HG02981 (cell line): ENCODE data around the gene FUT1.

Experiments
- ATAC-seq: cut with Tn5 transposase; IDR thresholded peaks from one replicate; pipeline ENCODE4 v1.9.1; 2021; ENCODE audit warnings: mild to moderate bottlenecking, moderate library complexity; ENCODE audit not compliant: unreplicated experiment

The FUT1 gene

GRCh38 chr19:48741129-48741999, 11.1 kb downstream of the FUT1 start:
- no peak for ATAC-seq

DNA sequence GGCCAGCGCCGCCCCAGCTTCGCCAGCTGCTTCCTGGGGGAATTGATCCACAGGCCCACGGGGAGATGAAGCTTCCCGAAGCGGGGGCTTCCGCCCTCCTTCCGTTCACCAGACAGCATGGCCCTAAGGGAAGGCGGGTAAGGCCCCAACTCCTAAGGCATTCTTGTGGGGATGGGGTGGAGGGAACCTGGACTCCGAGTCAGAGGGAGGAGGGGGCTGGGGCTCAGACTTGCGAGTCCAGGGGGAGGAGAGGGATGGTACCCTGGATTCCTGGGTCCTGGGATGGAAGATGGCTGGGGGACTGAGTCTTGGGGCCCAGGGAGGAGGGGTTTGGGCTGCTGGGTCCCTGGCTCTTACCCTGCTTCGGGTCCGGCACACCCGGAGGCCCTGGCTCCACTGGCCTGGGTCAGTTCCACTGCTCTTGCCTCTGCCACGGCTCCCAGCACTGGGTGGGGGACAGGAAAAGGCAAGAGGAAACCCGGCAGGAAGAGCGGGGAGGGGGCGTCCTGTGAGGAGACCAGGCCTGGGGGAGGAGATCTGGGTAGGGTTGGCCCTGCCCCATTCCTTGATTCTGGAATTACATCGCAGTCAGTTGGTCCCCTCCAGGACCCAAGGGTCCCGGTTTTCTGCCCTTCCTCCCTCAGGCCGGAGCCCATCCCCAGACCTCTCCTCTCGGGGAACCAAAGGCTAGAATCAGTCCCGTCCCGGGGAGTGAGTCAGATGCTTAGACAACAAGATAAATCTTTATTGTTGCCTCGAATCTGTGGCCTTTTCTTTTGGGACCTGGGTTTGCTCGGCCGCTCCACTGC, 12.1 kb downstream of the FUT1 start, which contains the start of gene RASIP1:
Gene RASIP1 (minus strand): TSS at position 447 of the 809 bp plus-strand sequence. CDS start 328 bp downstream, at position 119.
- ATAC-seq = no peak

GRCh38 chr19:48739404-48740163, 12.9 kb downstream of the FUT1 start:
- no peak for ATAC-seq

- ATAC-seq = peak; percentile 71
Observed at GRCh38 chr19:48738557-48739403, 13.7 kb downstream of the FUT1 start.

- ATAC-seq = no peak
Observed at GRCh38 chr19:48737360-48737998, 15.0 kb downstream of the FUT1 start.

DNA sequence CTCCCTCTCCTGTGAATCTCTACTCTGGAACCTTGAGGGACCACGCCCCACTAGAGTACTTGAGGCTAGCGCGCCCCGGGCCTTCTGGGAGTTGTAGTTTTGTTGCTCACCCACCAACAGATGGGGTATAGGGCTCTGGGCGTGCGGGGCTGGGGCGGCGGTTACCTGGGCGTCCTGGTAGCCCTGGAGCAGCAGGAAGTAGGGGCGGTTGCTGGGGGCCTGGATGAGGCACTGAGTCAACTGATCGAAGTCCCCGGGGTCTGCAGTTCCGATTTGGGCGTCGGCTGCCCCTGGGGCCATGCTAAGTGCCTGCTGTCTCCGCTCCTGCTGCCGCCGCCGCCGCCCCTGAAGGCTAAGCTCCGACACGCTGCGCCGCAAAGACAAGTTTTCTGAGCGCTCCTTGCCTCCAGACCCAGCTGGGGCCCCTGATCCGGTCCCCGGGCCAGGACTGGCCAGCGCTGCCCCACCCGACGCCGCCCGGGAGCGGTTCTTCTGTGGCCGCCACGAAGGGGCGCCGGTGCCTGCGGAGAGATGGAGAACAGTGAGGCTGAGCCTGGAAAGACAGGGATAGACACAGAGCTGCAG, 17.3 kb downstream of the FUT1 start:
- no peak for ATAC-seq

DNA sequence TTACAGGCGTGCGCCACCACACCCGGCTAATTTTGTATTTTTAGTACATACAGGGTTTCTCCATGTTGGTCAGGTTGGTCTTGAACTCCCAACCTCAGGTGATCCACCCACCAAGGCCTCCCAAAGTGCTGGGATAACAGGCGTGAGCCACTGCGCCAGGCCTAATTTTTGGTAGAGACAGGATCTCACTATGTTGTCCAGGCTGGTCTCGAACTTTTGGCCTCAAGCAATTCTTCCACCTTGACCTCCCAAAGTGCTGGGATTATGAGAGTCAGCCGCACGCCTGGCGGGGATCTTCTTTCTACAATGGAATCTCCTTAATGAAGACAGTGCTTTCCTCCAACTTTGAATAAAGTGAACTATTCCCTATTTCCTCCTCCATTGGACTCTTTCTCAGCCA, 17.8 kb downstream of the FUT1 start:
- no peak for ATAC-seq

GRCh38 chr19:48731452-48731851, 21.0 kb downstream of the FUT1 start:
- no peak for ATAC-seq

- no peak for ATAC-seq
Observed at GRCh38 chr19:48728911-48729664, 23.4 kb downstream of the FUT1 start.

GRCh38 chr19:48726556-48726955, 25.9 kb downstream of the FUT1 start:
- no peak for ATAC-seq

DNA sequence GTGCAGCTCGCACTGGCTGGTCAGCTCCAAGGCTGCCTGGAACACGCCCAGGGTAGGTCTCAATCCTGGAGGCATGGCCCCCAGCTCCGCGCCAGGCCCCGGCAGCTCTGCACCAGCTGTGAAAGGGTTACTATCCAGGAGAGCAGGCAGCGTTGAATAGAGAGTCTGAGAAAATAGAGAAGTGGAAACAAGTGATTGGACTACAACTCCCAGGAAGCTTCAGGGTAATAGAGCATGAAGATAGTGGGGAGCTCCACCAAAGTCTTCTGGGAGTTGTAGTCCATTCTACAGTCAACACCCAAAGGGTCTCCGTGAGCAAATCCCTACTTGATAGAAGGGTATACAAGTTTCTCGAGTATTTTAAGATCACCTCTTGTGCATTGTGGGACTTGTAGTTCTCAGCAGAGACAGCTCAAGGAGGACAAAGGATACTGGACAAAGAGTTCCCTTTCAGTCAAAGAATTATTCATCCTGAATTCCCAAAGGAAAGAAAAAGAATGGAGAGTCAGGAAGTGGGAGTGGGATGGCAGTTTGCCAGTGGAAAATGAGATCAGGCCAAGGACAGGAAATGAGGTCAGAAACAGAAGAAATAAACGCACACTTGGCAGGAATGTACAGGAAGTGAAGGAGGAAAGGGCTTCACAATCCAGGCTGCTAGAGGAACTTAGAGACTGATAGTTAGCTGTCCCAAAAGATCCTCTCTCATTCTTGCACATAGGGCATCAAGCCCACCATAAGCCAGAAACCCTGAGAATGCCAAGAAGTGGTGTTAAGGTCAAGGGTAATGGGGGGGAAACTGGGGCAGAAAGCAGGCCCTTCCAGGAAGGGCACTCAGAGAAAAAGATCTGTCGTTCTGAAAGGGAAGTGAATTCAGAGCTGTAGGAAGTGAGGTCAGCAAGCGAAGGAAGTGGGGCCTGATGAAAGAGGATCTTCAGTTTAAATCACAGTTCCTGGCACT, 27.4 kb downstream of the FUT1 start:
- ATAC-seq = no peak

- no peak for ATAC-seq
Observed at GRCh38 chr19:48722196-48722708, 30.2 kb downstream of the FUT1 start.

GRCh38 chr19:48720613-48721296, 31.7 kb downstream of the FUT1 start:
- peak; percentile 78 for ATAC-seq

DNA sequence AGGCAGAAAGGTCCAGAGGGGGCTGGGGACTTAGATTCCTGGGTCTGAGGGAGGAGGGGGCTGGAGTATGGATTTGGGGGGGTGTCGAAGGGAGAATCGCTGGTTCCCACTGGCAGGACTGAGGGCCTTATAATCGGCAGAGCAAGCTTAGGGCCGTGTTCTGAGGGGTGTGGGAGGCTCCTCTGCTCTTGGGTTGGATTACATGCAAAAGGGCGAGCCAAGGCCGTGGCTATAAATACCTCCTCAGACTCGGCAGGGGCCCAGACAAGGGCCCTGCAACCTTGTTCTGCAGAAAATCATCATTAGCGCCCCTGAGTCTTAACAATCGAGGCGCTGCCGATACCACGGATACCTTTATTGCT, 32.2 kb downstream of the FUT1 start:
- no peak for ATAC-seq

DNA sequence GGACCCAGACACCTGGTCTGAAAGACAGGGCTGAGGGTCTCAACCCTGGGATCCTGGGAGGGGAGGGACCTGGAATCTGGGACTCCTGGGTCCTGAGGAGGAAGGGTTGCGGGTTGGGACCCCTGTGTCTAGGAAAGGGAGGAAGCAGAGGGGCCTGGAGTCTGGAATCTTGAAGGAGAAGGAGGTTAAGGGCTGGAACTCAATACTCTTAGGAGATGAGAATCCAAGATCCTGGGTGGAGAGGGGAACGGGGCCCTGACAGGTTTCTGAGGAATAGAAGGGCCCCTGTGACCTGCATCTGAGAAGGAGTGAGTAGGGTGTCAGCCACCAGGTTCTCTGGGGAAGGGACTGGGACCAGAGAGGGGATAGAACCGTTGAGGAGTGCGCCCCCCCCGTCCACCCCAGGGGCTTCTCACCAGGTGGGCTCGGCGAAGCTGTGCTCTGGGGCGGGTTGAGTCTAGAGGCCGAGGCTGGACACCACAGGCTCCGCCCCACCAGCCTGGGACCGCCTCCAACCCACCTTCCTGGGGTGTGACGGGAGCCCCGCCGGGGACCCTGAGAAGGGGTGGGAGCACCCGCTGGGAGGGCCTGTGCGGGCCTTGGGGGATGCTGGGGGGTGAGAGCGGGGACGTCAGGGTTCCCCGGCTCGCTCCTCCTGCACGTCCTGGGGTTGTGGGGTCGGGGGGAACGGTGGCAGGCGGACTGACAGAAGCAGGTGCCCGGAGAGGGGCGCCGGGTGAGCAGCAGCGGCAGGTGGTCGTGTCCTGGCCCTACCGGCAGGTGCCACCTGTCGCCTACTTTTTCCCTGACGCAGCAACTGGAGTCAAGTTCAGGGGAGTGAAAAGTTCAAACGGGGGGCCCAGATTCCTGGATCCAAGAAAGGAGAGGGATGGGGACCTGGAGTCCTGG, 32.9 kb downstream of the FUT1 start, which contains the start of gene MAMSTR:
Gene MAMSTR (minus strand): TSS at position 463 of the 909 bp plus-strand sequence. CDS start 694 bp downstream, outside the sequence.
- no peak for ATAC-seq
